PFSK-1 (cell line): ENCODE data around the gene MRPL55.

Source experiments
- FOXP2 ChIP-seq: optimal IDR thresholded peaks from 2 replicates; pipeline ENCODE3; 2011; ENCODE audit warnings: borderline replicate concordance, control low read depth, inconsistent platforms; ENCODE audit not compliant: insufficient read depth; ENCODE audit errors: extremely low read length, extremely low read depth
- POLR2AphosphoS5 ChIP-seq: IDR thresholded peaks from 2 replicates; pipeline ENCODE4 v1.6.1; 2012; ENCODE audit warnings: low read depth, mild to moderate bottlenecking, control low read depth, low read length, moderate library complexity
- REST ChIP-seq, 2 experiments: IDR thresholded peaks; 2 replicates each; pipeline versions ENCODE4 v1.6.1 to v1.8.0; 2011 to 2012; ENCODE audit warnings: low read depth in 2 of 2, low read length in 2 of 2, control low read depth in 1 of 2, inconsistent platforms in 1 of 2, mild to moderate bottlenecking in 1 of 2, moderate library complexity in 1 of 2; ENCODE audit not compliant: insufficient read depth in 1 of 2
- SIN3A ChIP-seq: IDR thresholded peaks from 2 replicates; pipeline ENCODE4 v1.6.1; 2012; ENCODE audit warnings: mild to moderate bottlenecking, low read length, moderate library complexity, borderline replicate concordance; ENCODE audit not compliant: insufficient read depth
- TAF1 ChIP-seq: IDR thresholded peaks from 2 replicates; pipeline ENCODE4 v1.6.1; 2012; ENCODE audit warnings: low read length, control low read depth, borderline replicate concordance; ENCODE audit not compliant: insufficient read depth

MRPL55 gene

DNA sequence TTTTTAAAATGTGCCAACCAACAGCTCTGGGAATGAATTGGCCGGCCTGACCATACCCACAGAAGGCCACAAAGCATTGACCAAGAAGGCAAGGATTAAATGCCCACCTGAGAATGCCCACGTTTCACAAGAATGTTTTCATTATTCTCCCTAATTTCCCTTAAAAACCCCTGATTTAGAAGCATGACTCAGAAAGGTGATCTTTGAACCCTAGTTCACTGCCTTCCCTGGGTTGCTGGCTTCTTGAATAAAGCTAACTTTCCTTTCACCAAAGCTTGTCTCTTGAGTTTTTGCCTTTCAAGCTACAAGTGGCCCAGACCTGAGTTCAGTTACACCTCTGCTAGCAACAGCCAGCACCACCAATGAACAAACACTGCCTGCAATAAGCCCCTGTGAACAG is 14.4 kb upstream of the MRPL55 start:
- no peak for TF ChIP-seq SIN3A
- no peak for TF ChIP-seq TAF1
- no peak for TF ChIP-seq REST (IDR thresholded peaks at IDR 0.05; ENCODE audit: insufficient read depth in 1 of 2, low read depth in 2 of 2, low read length in 2 of 2)
- TF ChIP-seq POLR2AphosphoS5, result no peak
- TF ChIP-seq FOXP2, result no peak

DNA sequence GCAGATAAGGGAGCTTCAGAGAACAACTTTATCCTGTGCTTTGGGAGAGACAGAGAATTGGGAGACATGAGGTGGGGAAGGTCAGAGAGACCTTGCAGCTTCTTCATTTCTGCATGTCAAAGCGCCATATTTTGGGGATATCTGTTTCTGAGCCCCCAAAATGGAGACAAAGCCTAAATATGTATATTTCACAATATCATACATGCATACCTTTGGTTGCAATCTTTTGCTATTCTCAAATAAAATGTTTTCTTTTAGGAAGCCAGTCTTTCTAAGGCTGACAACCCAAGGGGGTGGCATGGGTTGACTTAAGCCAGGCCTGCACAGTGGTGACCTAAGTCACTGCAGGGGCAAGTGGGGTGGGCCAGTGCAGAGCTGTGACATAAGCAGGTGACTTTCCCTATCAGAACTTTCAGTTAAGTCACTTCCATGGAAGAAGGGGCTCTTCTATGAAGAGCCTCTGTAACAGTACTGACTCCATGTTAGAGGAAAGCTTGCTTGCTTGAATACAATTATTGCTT is 13.9 kb upstream of the MRPL55 start:
- TF ChIP-seq REST (IDR thresholded peaks at IDR 0.05; ENCODE audit: insufficient read depth in 1 of 2, low read depth in 2 of 2, low read length in 2 of 2) (no peak), POLR2AphosphoS5 (no peak), TAF1 (no peak), SIN3A (no peak), FOXP2 (no peak)

GRCh38 chr1:228120857-228121489 is 11.9 kb upstream of the MRPL55 start:
- TF ChIP-seq SIN3A, result no peak
- TF ChIP-seq FOXP2, result no peak
- no peak for TF ChIP-seq REST (IDR thresholded peaks at IDR 0.05; ENCODE audit: insufficient read depth in 1 of 2, low read depth in 2 of 2, low read length in 2 of 2)
- TF ChIP-seq TAF1, result no peak
- TF ChIP-seq POLR2AphosphoS5, result no peak

GRCh38 chr1:228120351-228120750 is 11.3 kb upstream of the MRPL55 start:
- TF ChIP-seq FOXP2, result no peak
- TF ChIP-seq TAF1, result no peak
- no peak for TF ChIP-seq REST (IDR thresholded peaks at IDR 0.05; ENCODE audit: insufficient read depth in 1 of 2, low read depth in 2 of 2, low read length in 2 of 2)
- no peak for TF ChIP-seq SIN3A
- no peak for TF ChIP-seq POLR2AphosphoS5

- TF ChIP-seq FOXP2 (no peak), POLR2AphosphoS5 (no peak), TAF1 (no peak), SIN3A (no peak), REST (IDR thresholded peaks at IDR 0.05; ENCODE audit: insufficient read depth in 1 of 2, low read depth in 2 of 2, low read length in 2 of 2) (no peak)
Observed at GRCh38 chr1:228118040-228118439, 8.9 kb upstream of the MRPL55 start.
